GM12875 (cell line): ENCODE data around the gene ADPRHL1.

ENCODE experiments used
- H3K4me3 ChIP-seq: one replicate; pipeline ENCODE4 v1.5.1; 2011; ENCODE audit warnings: low read depth, low read length, control low read depth
- CTCF ChIP-seq: IDR thresholded peaks from 2 replicates; pipeline ENCODE4 v1.5.1; 2011; ENCODE audit warnings: low read depth, mild to moderate bottlenecking, control low read depth, inconsistent platforms, low read length, moderate library complexity, borderline replicate concordance; ENCODE audit not compliant: insufficient read depth

ADPRHL1 gene

DNA sequence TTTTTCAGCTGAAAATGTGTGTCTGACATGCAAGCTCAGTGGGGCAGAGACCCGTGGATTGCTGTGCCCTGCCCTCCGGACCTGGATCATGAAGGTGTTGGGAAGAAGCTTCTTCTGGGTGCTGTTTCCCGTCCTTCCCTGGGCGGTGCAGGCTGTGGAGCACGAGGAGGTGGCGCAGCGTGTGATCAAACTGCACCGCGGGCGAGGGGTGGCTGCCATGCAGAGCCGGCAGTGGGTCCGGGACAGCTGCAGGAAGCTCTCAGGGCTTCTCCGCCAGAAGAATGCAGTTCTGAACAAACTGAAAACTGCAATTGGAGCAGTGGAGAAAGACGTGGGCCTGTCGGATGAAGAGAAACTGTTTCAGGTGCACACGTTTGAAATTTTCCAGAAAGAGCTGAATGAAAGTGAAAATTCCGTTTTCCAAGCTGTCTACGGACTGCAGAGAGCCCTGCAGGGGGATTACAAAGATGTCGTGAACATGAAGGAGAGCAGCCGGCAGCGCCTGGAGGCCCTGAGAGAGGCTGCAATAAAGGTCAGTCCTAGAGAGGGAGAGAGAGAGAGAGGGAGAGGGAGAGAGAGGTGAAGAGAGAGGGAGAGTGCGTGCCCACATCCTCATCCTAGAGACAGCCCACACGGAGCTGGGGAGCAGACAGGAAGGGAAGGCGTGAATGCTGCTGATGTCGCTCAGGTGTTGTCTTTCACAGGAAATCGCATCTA lies 42.4 kb upstream of the ADPRHL1 start:
- no peak overlapping the region for H3K4me3 ChIP-seq
- no peak for TF ChIP-seq CTCF

- H3K4me3 ChIP-seq: no peak overlapping the region
- TF ChIP-seq CTCF: no peak
Observed at GRCh38 chr13:113493315-113493951, 40.1 kb upstream of the ADPRHL1 start.

GRCh38 chr13:113491982-113492381 lies 38.7 kb upstream of the ADPRHL1 start:
- H3K4me3 ChIP-seq: no peak overlapping the region
- no peak for TF ChIP-seq CTCF

GRCh38 chr13:113491418-113491883 lies 38.2 kb upstream of the ADPRHL1 start:
- TF ChIP-seq CTCF: no peak
- peak overlapping the region; percentile 91 for H3K4me3 ChIP-seq

DNA sequence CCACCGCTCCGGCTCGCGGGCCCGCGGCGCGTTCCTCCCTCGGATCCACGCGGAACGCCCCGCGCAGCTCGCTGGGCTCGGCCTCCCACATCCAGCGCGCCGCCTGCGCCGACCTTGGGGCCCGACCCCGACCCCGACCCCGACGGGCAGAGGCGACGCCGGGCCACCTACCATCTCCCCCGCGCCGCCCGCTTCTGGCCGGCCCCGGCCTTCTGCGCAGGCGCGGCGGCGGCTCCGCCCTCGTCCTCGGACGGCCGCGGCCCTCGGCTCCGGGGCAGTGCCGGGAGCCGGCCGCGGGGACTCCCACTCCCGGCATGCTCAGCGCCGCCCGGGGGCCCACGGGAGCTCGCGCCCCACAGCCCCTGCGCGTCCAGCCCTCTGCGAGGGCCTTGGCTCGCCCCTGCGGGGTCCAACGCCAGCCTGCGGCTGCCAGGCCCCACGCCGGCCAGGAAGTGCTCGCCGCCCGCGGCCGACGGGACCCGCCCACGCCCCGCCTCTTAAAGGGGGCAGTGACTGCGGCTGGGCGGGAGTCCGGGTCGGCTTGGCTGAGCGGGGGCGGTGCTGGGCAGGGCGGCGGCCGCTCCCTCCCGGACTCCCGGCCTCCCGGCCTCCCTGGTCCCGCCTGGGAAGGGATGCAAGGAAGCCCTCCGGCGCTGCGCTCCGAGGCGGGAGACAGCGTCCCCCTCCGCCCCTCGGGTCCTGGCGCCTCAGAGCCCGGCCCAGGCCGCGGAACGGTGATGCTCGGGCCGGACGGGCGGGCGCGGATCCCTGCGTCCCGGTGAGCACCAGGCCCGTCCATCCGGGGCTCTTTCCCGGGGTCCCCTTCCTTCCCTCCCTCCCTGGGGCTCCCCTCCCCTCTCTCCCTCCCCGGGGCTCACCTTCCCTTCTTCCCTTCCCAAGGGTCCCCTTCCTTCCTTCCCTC lies 37.5 kb upstream of the ADPRHL1 start, which contains the start of gene DCUN1D2:
Gene DCUN1D2 (minus strand): TSS at position 216 of the 922 bp plus-strand sequence. CDS start 42 bp downstream, at position 174.
- H3K4me3 ChIP-seq: peak within 1 kb of the TSS; percentile 91

More for the DNA sequence above, 37.5 kb upstream of the ADPRHL1 start, which contains the start of gene DCUN1D2:
- no peak for TF ChIP-seq CTCF
